Liver (tissue), 9 donors: ENCODE data around the gene PLEKHM2. TPM values are rescaled to one million over a fixed set of nuclear protein-coding genes. Genes with fewer than 3 reads are reported as not detected.

ENCODE experiments used
- DNase-seq: peaks from one replicate; pipeline ENCODE4 v3.0.0-alpha.2; 2017; ENCODE audit warnings: low spot score
- H3K27ac ChIP-seq, 2 donors: one replicate each; pipeline ENCODE4 v1.7.0; 2013; ENCODE audit warnings: inconsistent platforms in 2 of 2, low read length in 2 of 2, control low read depth in 1 of 2, low read depth in 1 of 2, mild to moderate bottlenecking in 1 of 2
- H3K27me3 ChIP-seq, 4 donors: one replicate each; pipeline versions ENCODE4 v1.6.1 to v1.7.0; 2013; ENCODE audit warnings: low read length in 3 of 4, inconsistent platforms in 1 of 4, mild to moderate bottlenecking in 1 of 4, moderate library complexity in 1 of 4; ENCODE audit not compliant: control insufficient read depth in 4 of 4, insufficient read depth in 4 of 4
- H3K36me3 ChIP-seq, 4 donors: one replicate each; pipeline versions ENCODE4 v1.6.1 to v1.7.0; 2013; ENCODE audit warnings: low read length in 3 of 4, mild to moderate bottlenecking in 3 of 4, low read depth in 1 of 4, moderate library complexity in 1 of 4; ENCODE audit not compliant: control insufficient read depth in 4 of 4, insufficient read depth in 3 of 4
- H3K4me1 ChIP-seq, 4 donors: one replicate each; pipeline versions ENCODE4 v1.6.1 to v1.7.0; 2013; ENCODE audit warnings: low read length in 3 of 4, mild to moderate bottlenecking in 3 of 4, moderate library complexity in 1 of 4; ENCODE audit not compliant: control insufficient read depth in 4 of 4, insufficient read depth in 4 of 4
- H3K4me3 ChIP-seq, 3 donors: one replicate each; pipeline versions ENCODE4 v1.6.1 to v1.7.0; 2013; ENCODE audit warnings: low read length in 3 of 3, control low read depth in 1 of 3, low read depth in 1 of 3, mild to moderate bottlenecking in 1 of 3
- H3K9ac ChIP-seq, 2 donors: one replicate each; pipeline ENCODE4 v1.7.0; 2013; ENCODE audit warnings: low read length in 2 of 2, mild to moderate bottlenecking in 2 of 2, moderate library complexity in 2 of 2, control low read depth in 1 of 2, low read depth in 1 of 2
- H3K9me3 ChIP-seq, 4 donors: one replicate each; pipeline versions ENCODE4 v1.6.1 to v1.7.0; 2013; ENCODE audit warnings: low read length in 3 of 4; ENCODE audit not compliant: control insufficient read depth in 4 of 4
- EGR1 ChIP-seq, 2 donors: IDR thresholded peaks; 2 replicates each; pipeline ENCODE4 v1.6.1; 2016 to 2018; ENCODE audit warnings: antibody characterized with exemption in 2 of 2, low read depth in 2 of 2
- FOXA1 ChIP-seq: IDR thresholded peaks from 2 replicates; pipeline ENCODE4 v1.6.1; 2016; ENCODE audit warnings: antibody characterized with exemption
- GABPA ChIP-seq, 2 donors: IDR thresholded peaks in 1 of 2; conservative IDR thresholded peaks in 1 of 2; 2 replicates each; pipeline ENCODE4 v1.6.1; 2016; ENCODE audit warnings: antibody characterized with exemption in 2 of 2, mild to moderate bottlenecking in 1 of 2, moderate library complexity in 1 of 2
- HNF4A ChIP-seq, 2 donors: conservative IDR thresholded peaks; 2 replicates each; pipeline ENCODE4 v1.6.1; 2016; ENCODE audit warnings: antibody characterized with exemption in 2 of 2, mild to moderate bottlenecking in 2 of 2
- HNF4G ChIP-seq: IDR thresholded peaks from 2 replicates; pipeline ENCODE4 v1.6.1; 2016; ENCODE audit warnings: antibody characterized with exemption
- JUND ChIP-seq, 2 donors: IDR thresholded peaks; 2 replicates each; pipeline ENCODE4 v1.6.1; 2016; ENCODE audit warnings: antibody characterized with exemption in 2 of 2
- NR2F2 ChIP-seq: IDR thresholded peaks from 2 replicates; pipeline ENCODE4 v1.6.1; 2016; ENCODE audit warnings: antibody characterized with exemption
- RAD21 ChIP-seq, 2 donors: IDR thresholded peaks; 2 replicates each; pipeline ENCODE4 v1.6.1; 2016; ENCODE audit warnings: antibody characterized with exemption in 2 of 2, mild to moderate bottlenecking in 2 of 2
- REST ChIP-seq: IDR thresholded peaks from 2 replicates; pipeline ENCODE4 v1.6.1; 2016; ENCODE audit warnings: antibody characterized with exemption, mild to moderate bottlenecking
- RXRA ChIP-seq, 2 donors: IDR thresholded peaks; 2 replicates each; pipeline ENCODE4 v1.6.1; 2017 to 2018; ENCODE audit warnings: antibody characterized with exemption in 2 of 2, mild to moderate bottlenecking in 1 of 2
- SP1 ChIP-seq: IDR thresholded peaks from 2 replicates; pipeline ENCODE4 v1.6.1; 2018; ENCODE audit warnings: antibody characterized with exemption, mild to moderate bottlenecking
- TAF1 ChIP-seq: conservative IDR thresholded peaks from 2 replicates; pipeline ENCODE4 v1.6.1; 2016; ENCODE audit warnings: antibody characterized with exemption, mild to moderate bottlenecking
- YY1 ChIP-seq: IDR thresholded peaks from 2 replicates; pipeline ENCODE4 v1.6.1; 2016; ENCODE audit warnings: antibody characterized with exemption, mild to moderate bottlenecking
- WGBS: extraction: QIAGEN DNeasy Blood & Tissue Kit; methylation state at CpG from one replicate; pipeline ENCODE4 v1.1.7; 2013; 5-methylcytosine and 5-hydroxymethylcytosine counted together
- polyA plus RNA-seq, 2 donors: library from polyadenylated mRNA; stranded (reverse) in 1 of 2; unstranded in 1 of 2; fragments of 200-250 nt in 1 of 2; fragments of >200 nt in 1 of 2; fragmentation: Nextera tagmentation in 1 of 2; extraction: Ambion mirVana in 1 of 2; gene quantifications; one replicate each; pipeline versions ENCODE4 v1.2.1 to v1.2.3, GENCODE V29; 2013 to 2015
- total RNA-seq, 2 donors: library from RNA; depleted of rRNA; stranded (reverse); fragments of >200 nt; gene quantifications; one replicate each; pipeline ENCODE4 v1.2.3, GENCODE V29; 2014
- TF ChIP-seq, protein P1 (sequence below): fragments of 150-350 bp; IDR thresholded peaks from 2 replicates; pipeline ENCODE4 v1.5.1; 2017; ENCODE audit warnings: improper control_type of control experiment, low read depth, low read length; ENCODE audit not compliant: missing input control
- TF ChIP-seq, protein P2 (sequence below): IDR thresholded peaks from 2 replicates; pipeline ENCODE4 v1.6.1; 2016; ENCODE audit warnings: antibody characterized with exemption
- TF ChIP-seq, protein P3 (sequence below): IDR thresholded peaks from 2 replicates; pipeline ENCODE4 v1.6.1; 2016; ENCODE audit warnings: antibody characterized with exemption
- donor health status: healthy.
- donor health status: healthy.
- donor health status: healthy.
- donor health status: healthy.
- donor health status: healthy.

The PLEKHM2 gene
- total and polyA plus RNA-seq, 4 donors: 4.1 to 22.6 (median 17.0) TPM

DNA sequence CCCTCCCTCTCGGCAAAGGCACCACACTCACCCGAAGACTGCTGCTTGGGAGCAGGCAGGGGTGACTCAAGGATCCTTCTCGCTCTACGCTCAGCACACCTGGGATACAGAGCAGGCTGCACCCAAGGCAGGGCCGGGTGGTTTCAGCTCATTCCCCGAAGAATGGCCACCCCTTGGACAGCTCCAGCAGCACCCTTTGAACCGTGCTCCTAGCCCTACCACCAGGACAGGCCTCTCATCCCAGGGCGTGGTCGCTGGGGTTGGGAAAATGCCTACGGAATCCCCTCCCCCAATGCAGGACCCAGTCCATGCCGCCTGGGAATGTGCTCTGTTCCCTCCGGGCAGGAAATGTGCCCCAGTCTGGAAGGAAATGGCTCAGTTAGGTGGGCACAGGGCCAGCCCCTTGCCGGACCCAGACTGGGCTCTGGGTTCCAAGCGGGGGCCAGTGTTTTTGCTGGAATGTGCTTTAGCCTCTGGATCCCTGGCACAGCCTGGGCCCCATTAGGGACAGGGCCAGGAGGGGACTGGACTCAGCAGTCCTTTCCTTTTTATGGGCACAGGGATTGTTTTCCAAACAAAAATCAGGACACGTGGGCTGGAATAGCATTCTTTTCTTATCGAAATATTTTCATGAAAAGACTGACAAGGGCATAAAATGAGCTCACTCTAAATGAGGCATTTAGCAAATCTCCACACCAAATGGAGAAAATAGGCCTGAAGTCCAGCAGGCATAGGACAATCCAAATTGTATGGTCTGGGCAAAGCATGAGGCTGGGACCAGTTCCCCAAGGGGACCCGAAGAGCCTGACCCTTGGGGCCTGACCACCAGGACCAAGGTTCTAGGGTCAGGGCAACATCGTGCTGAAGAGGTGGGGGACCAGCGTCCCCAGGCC is 65.5 kb downstream of the PLEKHM2 start:
- DNase-seq: no peak
- peaks cover 0 to 5% (median 2%) of the 10 kb centered on the region in 4 donors for H3K4me1 ChIP-seq
- H3K4me3 ChIP-seq: no peak overlapping the region
- H3K27me3 ChIP-seq: no peaks in the 10 kb centered on the region
- H3K27ac ChIP-seq: no peak overlapping the region
- no peaks in the 10 kb centered on the region for H3K9me3 ChIP-seq
- no peaks in the 10 kb centered on the region for H3K36me3 ChIP-seq
- TF ChIP-seq TAF1 (no peak), NR2F2 (no peak), SP1 (no peak), GABPA (IDR thresholded peaks at IDR 0.05 in 1 of 2, conservative IDR thresholded peaks at IDR 0.05 in 1 of 2) (no peak), HNF4A (conservative IDR thresholded peaks at IDR 0.05) (no peak), EGR1 (IDR thresholded peaks at IDR 0.05; ENCODE audit: low read depth in 2 of 2) (no peak), RAD21 (IDR thresholded peaks at IDR 0.05) (no peak), JUND (IDR thresholded peaks at IDR 0.05) (no peak), HNF4G (no peak), REST (no peak), RXRA (IDR thresholded peaks at IDR 0.05) (no peak)
- TF ChIP-seq, protein P1, sequence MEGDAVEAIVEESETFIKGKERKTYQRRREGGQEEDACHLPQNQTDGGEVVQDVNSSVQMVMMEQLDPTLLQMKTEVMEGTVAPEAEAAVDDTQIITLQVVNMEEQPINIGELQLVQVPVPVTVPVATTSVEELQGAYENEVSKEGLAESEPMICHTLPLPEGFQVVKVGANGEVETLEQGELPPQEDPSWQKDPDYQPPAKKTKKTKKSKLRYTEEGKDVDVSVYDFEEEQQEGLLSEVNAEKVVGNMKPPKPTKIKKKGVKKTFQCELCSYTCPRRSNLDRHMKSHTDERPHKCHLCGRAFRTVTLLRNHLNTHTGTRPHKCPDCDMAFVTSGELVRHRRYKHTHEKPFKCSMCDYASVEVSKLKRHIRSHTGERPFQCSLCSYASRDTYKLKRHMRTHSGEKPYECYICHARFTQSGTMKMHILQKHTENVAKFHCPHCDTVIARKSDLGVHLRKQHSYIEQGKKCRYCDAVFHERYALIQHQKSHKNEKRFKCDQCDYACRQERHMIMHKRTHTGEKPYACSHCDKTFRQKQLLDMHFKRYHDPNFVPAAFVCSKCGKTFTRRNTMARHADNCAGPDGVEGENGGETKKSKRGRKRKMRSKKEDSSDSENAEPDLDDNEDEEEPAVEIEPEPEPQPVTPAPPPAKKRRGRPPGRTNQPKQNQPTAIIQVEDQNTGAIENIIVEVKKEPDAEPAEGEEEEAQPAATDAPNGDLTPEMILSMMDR: no peak
- TF ChIP-seq, protein P2, sequence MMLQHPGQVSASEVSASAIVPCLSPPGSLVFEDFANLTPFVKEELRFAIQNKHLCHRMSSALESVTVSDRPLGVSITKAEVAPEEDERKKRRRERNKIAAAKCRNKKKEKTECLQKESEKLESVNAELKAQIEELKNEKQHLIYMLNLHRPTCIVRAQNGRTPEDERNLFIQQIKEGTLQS: no peak
- TF ChIP-seq, protein P3, sequence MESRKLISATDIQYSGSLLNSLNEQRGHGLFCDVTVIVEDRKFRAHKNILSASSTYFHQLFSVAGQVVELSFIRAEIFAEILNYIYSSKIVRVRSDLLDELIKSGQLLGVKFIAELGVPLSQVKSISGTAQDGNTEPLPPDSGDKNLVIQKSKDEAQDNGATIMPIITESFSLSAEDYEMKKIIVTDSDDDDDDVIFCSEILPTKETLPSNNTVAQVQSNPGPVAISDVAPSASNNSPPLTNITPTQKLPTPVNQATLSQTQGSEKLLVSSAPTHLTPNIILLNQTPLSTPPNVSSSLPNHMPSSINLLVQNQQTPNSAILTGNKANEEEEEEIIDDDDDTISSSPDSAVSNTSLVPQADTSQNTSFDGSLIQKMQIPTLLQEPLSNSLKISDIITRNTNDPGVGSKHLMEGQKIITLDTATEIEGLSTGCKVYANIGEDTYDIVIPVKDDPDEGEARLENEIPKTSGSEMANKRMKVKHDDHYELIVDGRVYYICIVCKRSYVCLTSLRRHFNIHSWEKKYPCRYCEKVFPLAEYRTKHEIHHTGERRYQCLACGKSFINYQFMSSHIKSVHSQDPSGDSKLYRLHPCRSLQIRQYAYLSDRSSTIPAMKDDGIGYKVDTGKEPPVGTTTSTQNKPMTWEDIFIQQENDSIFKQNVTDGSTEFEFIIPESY: no peak
- no peak overlapping the region for H3K9ac ChIP-seq
- WGBS: 69% methylated on average over 19 of the region's 19 CpGs

DNA sequence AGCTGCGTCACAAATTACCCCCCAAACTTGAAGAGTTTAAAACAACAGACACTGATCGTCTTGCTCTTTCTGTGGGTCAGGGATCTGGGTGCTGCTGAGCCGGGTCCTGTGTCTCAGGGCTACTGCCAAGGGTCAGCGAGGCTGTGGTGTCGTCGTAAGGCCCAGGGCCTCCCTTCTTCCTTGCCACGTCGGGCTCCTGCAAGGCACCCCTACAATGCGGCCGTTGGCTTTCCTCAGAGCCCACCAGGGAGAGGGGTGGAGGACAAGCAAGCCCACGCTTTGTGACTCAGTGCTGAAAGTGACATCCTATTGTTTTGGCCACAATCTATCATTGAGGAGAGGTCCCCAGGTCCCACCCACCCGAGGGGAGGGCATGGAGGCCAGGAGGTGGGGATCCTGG is 66.8 kb downstream of the PLEKHM2 start:
- 91% methylated on average over 12 of the region's 12 CpGs for WGBS
- H3K4me3 ChIP-seq: no peak overlapping the region
- TF ChIP-seq REST (no peak), FOXA1 (no peak), SP1 (no peak), GABPA (IDR thresholded peaks at IDR 0.05 in 1 of 2, conservative IDR thresholded peaks at IDR 0.05 in 1 of 2) (no peak), YY1 (no peak), TAF1 (no peak)
- TF ChIP-seq, protein P3: no peak

More for the DNA sequence above, 66.8 kb downstream of the PLEKHM2 start:
- Histone ChIP-seq H3K9me3 (no peaks in the 10 kb centered on the region), H3K27ac (no peak overlapping the region), H3K4me1 (peaks cover 0 to 5% (median 2%) of the 10 kb centered on the region in 4 donors), H3K36me3 (no peaks in the 10 kb centered on the region), H3K9ac (no peak overlapping the region), H3K27me3 (no peaks in the 10 kb centered on the region)
- no peak for DNase-seq
